Measurements from ENCODE around the gene AFAP1. TPM values are rescaled to one million over a fixed set of nuclear protein-coding genes. Genes with fewer than 3 reads are reported as not detected.

Gene AFAP1
- total RNA-seq, 1 donor from 2014 or later: 27.8 TPM

- H3K9me3 Mint-ChIP-seq (ENCODE audit: unreplicated experiment): no peaks in the 10 kb centered on the region
- peaks cover 5% of the 10 kb centered on the region for H3K27me3 Mint-ChIP-seq (ENCODE audit: unreplicated experiment)
- TF ChIP-seq CTCF (IDR thresholded peaks at IDR 0.05; ENCODE audit: unreplicated experiment): no peak
- no peak for DNase-seq (ENCODE audit: low spot score)
- no peak overlapping the region for H3K4me3 Mint-ChIP-seq (ENCODE audit: unreplicated experiment)
- H3K27ac Mint-ChIP-seq (ENCODE audit: unreplicated experiment): no peak overlapping the region
- H3K4me1 Mint-ChIP-seq (ENCODE audit: unreplicated experiment): peaks cover 4% of the 10 kb centered on the region
- peaks cover 8% of the 10 kb centered on the region for H3K36me3 Mint-ChIP-seq (ENCODE audit: low read depth, unreplicated experiment)
These were observed 212.8 kb downstream of the AFAP1 start for GRCh38 chr4:7726665-7727413.

GRCh38 chr4:7725951-7726350 is 213.7 kb downstream of the AFAP1 start:
- Mint-ChIP-seq H3K4me3 (ENCODE audit: unreplicated experiment) (no peak overlapping the region), H3K27me3 (ENCODE audit: unreplicated experiment) (peaks cover 5% of the 10 kb centered on the region), H3K27ac (ENCODE audit: unreplicated experiment) (no peak overlapping the region), H3K36me3 (ENCODE audit: low read depth, unreplicated experiment) (peaks cover 8% of the 10 kb centered on the region), H3K4me1 (ENCODE audit: unreplicated experiment) (peaks cover 4% of the 10 kb centered on the region), H3K9me3 (ENCODE audit: unreplicated experiment) (no peaks in the 10 kb centered on the region)
- DNase-seq (ENCODE audit: low spot score): no peak
- no peak for TF ChIP-seq CTCF (IDR thresholded peaks at IDR 0.05; ENCODE audit: unreplicated experiment)

- TF ChIP-seq CTCF (IDR thresholded peaks at IDR 0.05; ENCODE audit: unreplicated experiment): no peak
- Mint-ChIP-seq H3K27me3 (ENCODE audit: unreplicated experiment) (peaks cover 7% of the 10 kb centered on the region), H3K36me3 (ENCODE audit: low read depth, unreplicated experiment) (peaks cover 8% of the 10 kb centered on the region), H3K27ac (ENCODE audit: unreplicated experiment) (no peak overlapping the region), H3K9me3 (ENCODE audit: unreplicated experiment) (no peaks in the 10 kb centered on the region), H3K4me1 (ENCODE audit: unreplicated experiment) (peaks cover 4% of the 10 kb centered on the region), H3K4me3 (ENCODE audit: unreplicated experiment) (no peak overlapping the region)
- DNase-seq (ENCODE audit: low spot score): no peak
These were observed 216.0 kb downstream of the AFAP1 start for GRCh38 chr4:7723625-7724024.

GRCh38 chr4:7722766-7723387 is 216.8 kb downstream of the AFAP1 start:
- Mint-ChIP-seq H3K9me3 (ENCODE audit: unreplicated experiment) (no peaks in the 10 kb centered on the region), H3K36me3 (ENCODE audit: low read depth, unreplicated experiment) (peaks cover 8% of the 10 kb centered on the region), H3K27ac (ENCODE audit: unreplicated experiment) (no peak overlapping the region), H3K4me1 (ENCODE audit: unreplicated experiment) (peaks cover 4% of the 10 kb centered on the region), H3K4me3 (ENCODE audit: unreplicated experiment) (no peak overlapping the region), H3K27me3 (ENCODE audit: unreplicated experiment) (peaks cover 7% of the 10 kb centered on the region)
- no peak for TF ChIP-seq CTCF (IDR thresholded peaks at IDR 0.05; ENCODE audit: unreplicated experiment)
- no peak for DNase-seq (ENCODE audit: low spot score)

GRCh38 chr4:7721984-7722551 is 217.6 kb downstream of the AFAP1 start:
- peaks cover 8% of the 10 kb centered on the region for H3K27me3 Mint-ChIP-seq (ENCODE audit: unreplicated experiment)
- H3K4me3 Mint-ChIP-seq (ENCODE audit: unreplicated experiment): no peak overlapping the region
- H3K27ac Mint-ChIP-seq (ENCODE audit: unreplicated experiment): no peak overlapping the region
- DNase-seq (ENCODE audit: low spot score): peak; percentile 24
- TF ChIP-seq CTCF (IDR thresholded peaks at IDR 0.05; ENCODE audit: unreplicated experiment): no peak
- H3K4me1 Mint-ChIP-seq (ENCODE audit: unreplicated experiment): peaks cover 4% of the 10 kb centered on the region
- H3K9me3 Mint-ChIP-seq (ENCODE audit: unreplicated experiment): no peaks in the 10 kb centered on the region
- H3K36me3 Mint-ChIP-seq (ENCODE audit: low read depth, unreplicated experiment): peaks cover 8% of the 10 kb centered on the region

Measured in endothelial cell (in vitro differentiated cells).